Thoracic aorta (tissue), 2 donors: ENCODE data around the gene STX4. TPM values are rescaled to one million over a fixed set of nuclear protein-coding genes. Genes with fewer than 3 reads are reported as not detected.

ENCODE experiments used
- ATAC-seq: fragments of 150-250 bp; one replicate; pipeline ENCODE4 v1.8.0; 2017; ENCODE audit warnings: low read depth; ENCODE audit not compliant: insufficient number of reproducible peaks, low FRiP score
- DNase-seq: peaks from one replicate; pipeline ENCODE4 v3.0.0-alpha.2; 2020; ENCODE audit warnings: low spot score
- H3K27ac ChIP-seq, 2 donors: fragments of 200-600 bp; sonication (generic); 1 replicate in 1 of 2; 2 replicates in 1 of 2; pipeline ENCODE4 v1.5.1; 2016; ENCODE audit warnings: mild to moderate bottlenecking in 2 of 2, moderate library complexity in 2 of 2
- H3K27me3 ChIP-seq: fragments of 200-600 bp; sonication (generic); replicated peaks from 2 replicates; pipeline ENCODE4 v1.6.0; 2016; ENCODE audit warnings: mild to moderate bottlenecking; ENCODE audit not compliant: insufficient read depth
- H3K36me3 ChIP-seq: fragments of 200-600 bp; sonication (generic); one replicate; pipeline ENCODE4 v1.5.1; 2016
- H3K4me1 ChIP-seq, 2 donors: fragments of 200-600 bp; sonication (generic); 1 replicate in 1 of 2; 2 replicates in 1 of 2; pipeline versions ENCODE4 v1.5.1 to v1.6.0; 2016; ENCODE audit warnings: low read depth in 2 of 2, mild to moderate bottlenecking in 1 of 2; ENCODE audit not compliant: control insufficient read depth in 1 of 2
- H3K4me3 ChIP-seq: fragments of 200-600 bp; sonication (generic); 2 replicates; pipeline ENCODE4 v1.5.1; 2016; ENCODE audit warnings: mild to moderate bottlenecking
- H3K9me3 ChIP-seq: fragments of 200-600 bp; sonication (generic); 2 replicates; pipeline ENCODE4 v1.5.1; 2016
- CTCF ChIP-seq: fragments of 200-600 bp; sonication (generic); IDR thresholded peaks from one replicate; pipeline ENCODE4 v1.5.1; 2019; ENCODE audit warnings: antibody characterized with exemption
- total RNA-seq, 2 donors: library from RNA; depleted of rRNA; stranded (reverse); fragments of >200 nt; gene quantifications; one replicate each; pipeline versions ENCODE4 v1.1.0 to v1.2.3, GENCODE V29; 2016

STX4 gene
- total RNA-seq, 2 donors from 2014 or later, result 39.3 to 50.5 TPM

GRCh38 chr16:31073142-31073969 is 40.0 kb downstream of the STX4 start:
- Histone ChIP-seq H3K9me3 (no peaks in the 10 kb centered on the region), H3K4me1 (peaks cover 14 to 29% of the 10 kb centered on the region in 2 donors), H3K27ac (peak overlapping the region; percentile 94), H3K27me3 (no peaks in the 10 kb centered on the region), H3K4me3 (peak overlapping the region; percentile 97), H3K36me3 (peaks cover 22% of the 10 kb centered on the region)
- TF ChIP-seq CTCF, result no peak
- ATAC-seq (peak; percentile 76), DNase-seq (peak; percentile 57)

GRCh38 chr16:31073970-31074813 is 40.8 kb downstream of the STX4 start, which contains the start of the genes ZNF646 and ZNF668:
Gene ZNF646, plus strand, starts transcription at chr16:31074422. Its CDS starts 1,903 bp downstream, at chr16:31076325.
Gene ZNF668, minus strand, starts transcription at chr16:31074240. Its CDS starts 9,781 bp downstream, at chr16:31064459.
- no peaks in the 10 kb centered on the region for H3K27me3 ChIP-seq
- peak; percentile 96 for DNase-seq

GRCh38 chr16:31074814-31075183 is 41.4 kb downstream of the STX4 start:
- Histone ChIP-seq H3K27me3 (no peaks in the 10 kb centered on the region), H3K27ac (peak overlapping the region; percentile 94), H3K4me3 (peak overlapping the region; percentile 97), H3K9me3 (no peaks in the 10 kb centered on the region), H3K36me3 (peaks cover 34% of the 10 kb centered on the region), H3K4me1 (peaks cover 14 to 29% of the 10 kb centered on the region in 2 donors)
- DNase-seq, result no peak
- no peak for TF ChIP-seq CTCF
- ATAC-seq, result no peak

More at GRCh38 chr16:31073970-31074813, 40.8 kb downstream of the STX4 start, which contains the start of the genes ZNF646 and ZNF668:
- Histone ChIP-seq H3K4me1 (peaks cover 14 to 29% of the 10 kb centered on the region in 2 donors), H3K36me3 (peaks cover 29% of the 10 kb centered on the region), H3K9me3 (no peaks in the 10 kb centered on the region), H3K27ac (peak within 1 kb of the TSS; percentile 94), H3K4me3 (peak within 1 kb of the TSS; percentile 97)
- no peak for TF ChIP-seq CTCF
- ATAC-seq, result peak; percentile 95

GRCh38 chr16:31076319-31076718 is 43.0 kb downstream of the STX4 start:
- Histone ChIP-seq H3K4me1 (peaks cover 14 to 28% of the 10 kb centered on the region in 2 donors), H3K27ac (no peak overlapping the region), H3K9me3 (no peaks in the 10 kb centered on the region), H3K4me3 (no peak overlapping the region), H3K27me3 (no peaks in the 10 kb centered on the region), H3K36me3 (peaks cover 49% of the 10 kb centered on the region)
- TF ChIP-seq CTCF, result no peak
- ATAC-seq (no peak), DNase-seq (no peak)

- ATAC-seq, result no peak
- no peaks in the 10 kb centered on the region for H3K9me3 ChIP-seq
- H3K27ac ChIP-seq, result no peak overlapping the region
- peaks cover 55% of the 10 kb centered on the region for H3K36me3 ChIP-seq
- no peak for DNase-seq
- no peaks in the 10 kb centered on the region for H3K27me3 ChIP-seq
- no peak overlapping the region for H3K4me3 ChIP-seq
- peaks cover 10 to 27% of the 10 kb centered on the region in 2 donors for H3K4me1 ChIP-seq
- no peak for TF ChIP-seq CTCF
Measured at GRCh38 chr16:31077024-31077423, 43.7 kb downstream of the STX4 start.
